GM21390 (cell line): ENCODE results near the gene H2AZ2.
"Not testable (repeated sequence)": the region's sequence is repeated elsewhere in the genome, so short reads cannot be mapped to it uniquely, and the experiment has no call there.

Experiments used
- ATAC-seq: cut with Tn5 transposase; IDR thresholded peaks from one replicate; pipeline ENCODE4 v1.9.1; 2021; ENCODE audit not compliant: unreplicated experiment

The H2AZ2 gene

DNA sequence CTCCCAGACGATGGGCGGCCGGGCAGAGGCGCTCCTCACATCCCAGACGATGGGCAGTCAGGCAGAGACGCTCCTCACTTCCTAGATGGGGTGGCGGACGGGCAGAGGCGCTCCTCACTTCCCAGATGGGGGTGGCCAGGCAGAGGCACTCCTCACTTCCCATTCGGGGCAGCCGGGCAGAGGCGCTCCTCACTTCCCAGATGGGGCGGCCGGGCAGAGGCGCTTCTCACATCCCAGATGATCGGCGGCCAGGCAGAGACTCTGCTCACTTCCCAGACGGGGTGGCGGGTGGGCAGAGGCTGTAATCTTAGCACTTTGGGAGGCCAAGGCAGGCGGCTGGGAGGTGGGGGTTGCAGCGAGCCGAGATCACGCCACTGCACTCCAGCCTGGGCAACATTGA, 24.0 kb upstream of the H2AZ2 start:
- ATAC-seq = not testable (repeated sequence)

DNA sequence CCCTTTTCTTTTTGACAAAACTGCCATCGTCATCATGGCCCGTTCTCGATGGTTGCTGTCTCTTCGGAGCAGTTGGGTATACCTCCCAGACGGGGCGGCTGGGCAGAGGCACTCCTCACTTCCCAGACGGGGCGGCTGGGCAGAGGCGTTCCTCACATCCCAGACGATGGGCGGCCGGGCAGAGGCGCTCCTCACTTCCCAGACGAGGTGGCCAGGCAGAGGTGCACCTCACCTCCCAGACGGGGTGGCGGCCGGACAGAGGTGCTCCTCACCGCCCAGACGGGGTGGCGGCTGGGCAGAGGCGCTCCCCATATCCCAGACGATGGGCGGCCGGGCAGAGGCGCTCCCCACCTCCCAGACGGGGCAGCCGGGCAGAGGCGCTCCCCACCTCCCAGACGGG, 22.9 kb upstream of the H2AZ2 start:
- not testable (repeated sequence) for ATAC-seq

DNA sequence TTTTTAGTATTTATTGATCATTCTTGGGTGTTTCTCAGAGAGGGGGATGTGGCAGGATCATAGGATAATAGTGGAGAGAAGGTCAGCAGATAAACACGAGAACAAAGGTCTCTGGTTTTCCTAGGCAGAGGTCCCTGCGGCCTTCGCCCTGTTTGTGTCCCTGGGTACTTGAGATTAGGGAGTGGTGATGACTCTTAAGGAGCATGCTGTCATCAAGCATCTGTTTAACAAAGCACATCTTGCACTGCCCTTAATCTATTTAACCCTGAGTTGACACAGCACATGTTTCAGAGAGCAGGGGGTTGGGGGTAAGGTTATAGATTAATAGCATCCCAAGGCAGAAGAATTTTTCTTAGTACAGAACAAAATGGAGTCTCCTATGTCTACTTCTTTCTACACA, 22.4 kb upstream of the H2AZ2 start:
- not testable (repeated sequence) for ATAC-seq

DNA sequence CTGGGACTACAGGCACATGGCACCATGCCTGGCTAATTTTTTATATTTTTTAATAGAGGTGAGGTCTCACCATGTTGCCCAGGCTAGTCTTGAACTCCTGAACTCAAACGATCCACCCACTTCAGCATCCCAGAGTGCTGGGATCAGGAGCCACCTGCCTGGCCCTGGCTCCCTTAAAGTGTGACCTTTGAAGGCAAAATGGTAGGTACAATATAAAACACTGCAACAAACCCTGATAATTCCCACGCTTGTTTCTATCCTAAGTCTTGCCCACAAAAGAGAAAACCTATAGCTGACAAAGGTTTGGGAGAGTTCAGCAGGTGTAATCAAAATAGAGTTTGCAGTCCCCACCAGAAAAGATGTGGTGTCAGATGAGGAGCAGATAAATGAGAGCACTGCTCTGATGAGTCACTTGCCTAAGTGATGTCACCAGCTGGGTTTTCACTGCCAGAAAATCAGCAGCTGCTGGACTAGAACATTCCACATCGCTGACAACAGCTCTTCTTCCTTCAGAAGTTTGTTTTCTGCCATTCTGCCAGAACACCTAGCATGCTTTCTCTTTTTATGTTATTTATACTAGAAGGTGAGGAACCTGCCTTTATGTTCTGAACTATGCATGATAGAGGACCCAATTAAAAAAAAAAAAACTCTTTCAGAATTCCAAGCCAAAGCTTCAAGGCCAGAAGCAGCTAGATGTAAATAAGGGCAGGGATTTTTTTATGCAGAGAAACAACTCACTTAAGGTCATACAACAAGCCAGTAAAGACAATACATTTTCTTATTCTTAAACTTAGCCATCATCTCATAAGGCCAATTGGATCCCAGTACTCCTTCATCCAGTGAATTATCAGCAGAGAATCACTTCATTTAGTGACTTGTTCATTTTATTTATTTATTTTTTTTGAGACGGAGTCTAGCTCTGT, 19.4 kb upstream of the H2AZ2 start:
- ATAC-seq = no peak

DNA sequence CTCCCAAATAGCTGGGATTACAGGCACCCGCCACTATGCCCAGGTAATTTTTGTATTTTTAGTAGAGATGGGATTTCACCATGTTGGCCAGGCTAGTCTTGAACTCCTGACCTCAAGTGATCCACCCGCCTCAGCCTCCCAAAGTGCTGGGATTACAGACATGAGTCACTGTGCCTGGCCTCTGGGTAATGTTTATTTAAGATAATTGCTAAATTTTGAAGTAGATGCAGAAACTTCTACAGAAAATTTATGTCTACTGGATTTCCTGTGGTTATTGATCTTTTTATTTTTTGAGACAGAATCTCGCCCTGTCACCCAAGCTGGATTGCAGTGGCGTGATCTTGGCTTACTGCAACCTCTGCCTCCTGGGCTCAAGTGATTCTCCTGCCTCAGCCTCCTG, 14.1 kb upstream of the H2AZ2 start:
- ATAC-seq = not testable (repeated sequence)

DNA sequence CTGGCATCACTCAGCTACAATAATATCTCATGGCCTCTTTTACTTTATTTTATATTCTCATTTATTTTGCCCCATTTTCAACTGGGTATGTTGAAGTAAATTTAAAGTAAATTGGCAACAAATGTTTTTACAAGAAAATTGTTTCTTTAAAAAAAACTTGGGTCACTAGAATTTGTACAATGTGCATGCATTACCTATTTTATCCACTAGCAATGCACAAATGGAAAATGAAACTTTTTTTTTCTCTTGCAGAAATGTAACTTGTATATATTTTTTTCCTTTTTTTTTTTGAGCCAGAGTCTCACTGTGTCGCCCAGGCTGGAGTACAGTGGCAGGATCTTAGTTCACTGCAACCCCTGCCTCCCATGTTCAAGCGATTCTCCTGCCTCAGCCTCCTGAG, 10.3 kb upstream of the H2AZ2 start:
- no peak for ATAC-seq

DNA sequence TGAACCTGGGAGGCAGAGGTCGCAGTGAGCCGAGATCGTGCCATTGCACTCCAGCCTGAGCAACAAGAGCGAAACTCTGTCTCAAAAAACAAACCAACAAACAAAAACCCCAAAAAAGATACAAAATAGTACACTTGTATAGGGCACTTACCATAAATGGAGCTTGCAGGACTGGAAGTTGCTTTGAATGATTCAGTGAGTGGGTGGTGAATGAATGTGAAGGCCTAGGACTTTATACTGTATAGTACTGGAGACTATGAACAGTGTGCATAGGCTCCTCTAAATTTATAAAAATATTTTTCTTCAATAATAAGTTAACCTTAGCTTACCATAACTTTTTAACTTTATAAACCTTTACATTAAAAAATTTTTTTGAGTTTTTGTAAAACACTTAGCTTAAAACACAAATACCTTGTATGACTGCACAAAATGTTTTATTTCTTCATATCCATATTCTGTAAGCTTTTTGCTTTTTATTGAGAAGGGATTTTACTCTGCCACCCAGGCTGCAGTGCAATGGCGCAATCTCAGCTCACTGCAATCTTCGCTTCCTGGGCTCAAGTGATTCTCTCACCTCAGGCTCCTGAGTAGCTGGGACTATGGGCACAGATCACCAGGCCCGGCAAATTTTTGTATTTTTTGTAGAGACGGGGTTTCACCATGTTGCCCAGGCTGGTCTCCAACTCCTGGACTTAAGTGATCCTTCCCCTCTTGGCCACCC, 6.9 kb upstream of the H2AZ2 start:
- ATAC-seq = no peak

DNA sequence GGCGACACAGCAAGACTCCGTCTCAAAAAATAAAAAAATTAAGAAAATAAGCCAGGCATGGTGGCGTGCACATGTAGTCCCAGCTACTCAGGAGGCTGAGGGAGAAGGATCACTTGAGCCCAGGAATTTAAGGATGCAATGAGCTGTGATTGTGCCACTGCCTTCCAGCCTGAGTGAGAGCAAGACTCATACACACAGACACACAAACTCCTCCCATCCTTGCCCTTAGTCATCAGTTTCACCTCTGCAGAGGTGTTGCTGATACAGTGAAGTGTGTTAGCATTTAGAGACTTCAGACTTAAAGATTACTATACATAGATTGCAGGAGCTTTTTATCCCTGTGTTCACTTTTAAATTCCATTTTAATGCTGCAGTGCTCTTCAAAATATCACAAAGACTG, 5.5 kb upstream of the H2AZ2 start:
- no peak for ATAC-seq

DNA sequence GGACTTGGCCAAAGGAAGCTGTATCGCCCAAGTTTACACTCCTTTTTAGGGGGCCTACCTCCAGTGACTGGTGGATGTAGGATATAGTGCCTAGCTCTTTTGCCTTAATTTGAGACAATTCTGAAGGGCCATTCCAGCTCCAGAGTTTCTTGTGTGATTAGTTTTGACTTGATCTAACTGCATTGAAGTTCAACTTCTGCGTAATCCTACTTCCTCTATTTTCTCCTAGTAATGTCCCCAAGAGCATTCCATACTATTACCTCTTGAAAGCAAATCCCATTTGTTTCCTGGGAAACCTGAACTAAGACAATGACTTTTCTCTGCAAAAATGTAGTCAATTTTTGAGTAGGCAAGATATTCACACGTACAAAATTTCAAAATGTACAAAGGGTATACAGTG, 4.7 kb upstream of the H2AZ2 start:
- no peak for ATAC-seq

DNA sequence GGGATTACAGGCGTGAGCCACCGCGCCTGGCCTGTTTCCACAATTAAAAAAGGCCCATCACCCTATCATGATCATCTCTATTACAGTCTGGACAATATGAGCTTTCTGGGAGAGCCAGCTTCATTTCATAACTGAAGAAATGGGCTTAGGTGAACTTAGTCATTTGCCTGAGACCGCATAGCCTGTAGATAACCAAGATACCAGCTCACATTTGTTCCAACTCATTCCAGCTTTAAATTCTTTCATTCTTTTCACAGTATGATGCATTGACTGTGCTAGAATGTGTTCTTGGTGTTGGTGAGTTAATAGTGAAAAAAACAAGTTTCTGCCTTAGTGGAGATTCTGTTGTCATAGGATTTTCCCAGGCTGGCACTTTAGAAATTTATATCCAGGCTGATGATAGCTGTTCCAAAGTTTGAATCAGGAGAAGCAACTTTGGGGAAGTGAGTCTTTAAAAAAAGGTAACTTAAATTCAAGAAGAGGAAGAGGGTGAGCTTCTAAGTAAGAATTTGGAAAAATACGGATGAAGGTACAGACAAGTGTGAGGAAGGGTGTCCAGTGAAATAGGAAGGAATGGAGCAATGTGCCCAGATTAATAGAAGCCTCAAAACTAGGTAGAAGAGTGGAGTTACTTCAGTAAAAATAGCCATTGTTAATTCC, 2.1 kb upstream of the H2AZ2 start:
- ATAC-seq = no peak

DNA sequence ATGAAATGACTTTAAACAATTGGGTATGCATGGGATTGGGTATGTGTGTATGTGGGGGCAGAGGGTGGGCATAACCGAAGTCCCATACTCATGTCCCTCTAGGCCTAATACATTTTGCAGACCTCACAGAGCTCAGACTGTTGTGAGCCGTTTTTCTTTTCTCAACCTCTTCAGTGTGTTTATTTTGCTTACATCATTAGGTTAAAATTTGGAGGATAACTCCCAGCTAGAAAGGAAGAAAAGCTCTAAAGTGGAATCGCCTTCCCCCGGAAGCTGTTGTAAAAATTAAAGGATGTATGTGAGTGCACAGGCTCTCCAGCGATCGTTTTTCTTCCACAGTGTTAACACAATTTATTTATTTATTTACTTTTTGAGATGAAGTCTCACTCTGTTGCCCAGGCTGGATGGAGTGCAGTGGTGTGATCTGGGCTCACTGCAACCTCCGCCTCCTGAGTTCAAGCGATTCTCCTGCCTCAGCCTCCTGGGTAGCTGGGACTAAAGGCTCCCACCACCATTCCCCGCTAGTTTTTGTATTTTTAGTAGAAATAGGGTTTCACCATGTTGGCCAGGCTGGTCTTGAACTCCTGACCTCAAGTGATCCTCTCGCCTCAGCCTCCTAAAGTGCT, 1.5 kb upstream of the H2AZ2 start:
- ATAC-seq = no peak

DNA sequence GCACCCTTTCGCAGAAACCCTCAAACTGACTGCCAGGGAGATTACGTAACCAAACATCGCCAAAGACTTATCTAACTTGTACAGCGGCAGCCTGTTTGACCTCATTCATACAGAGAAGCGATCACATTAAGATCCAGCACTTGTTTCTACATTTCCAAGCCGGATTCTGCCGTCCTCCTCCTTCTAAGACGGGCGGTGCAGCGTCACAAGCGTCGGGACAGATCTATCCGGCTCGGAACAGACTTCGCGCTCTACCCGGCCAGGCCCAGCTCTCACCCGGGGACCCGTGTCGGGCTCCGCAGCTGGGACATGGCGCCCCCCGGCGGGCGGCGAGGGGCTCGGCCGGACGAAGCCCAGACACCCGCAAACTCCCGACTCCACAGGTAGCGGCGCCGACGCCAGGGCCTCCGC, 373 bp downstream of the H2AZ2 start:
- ATAC-seq = peak; percentile 68

DNA sequence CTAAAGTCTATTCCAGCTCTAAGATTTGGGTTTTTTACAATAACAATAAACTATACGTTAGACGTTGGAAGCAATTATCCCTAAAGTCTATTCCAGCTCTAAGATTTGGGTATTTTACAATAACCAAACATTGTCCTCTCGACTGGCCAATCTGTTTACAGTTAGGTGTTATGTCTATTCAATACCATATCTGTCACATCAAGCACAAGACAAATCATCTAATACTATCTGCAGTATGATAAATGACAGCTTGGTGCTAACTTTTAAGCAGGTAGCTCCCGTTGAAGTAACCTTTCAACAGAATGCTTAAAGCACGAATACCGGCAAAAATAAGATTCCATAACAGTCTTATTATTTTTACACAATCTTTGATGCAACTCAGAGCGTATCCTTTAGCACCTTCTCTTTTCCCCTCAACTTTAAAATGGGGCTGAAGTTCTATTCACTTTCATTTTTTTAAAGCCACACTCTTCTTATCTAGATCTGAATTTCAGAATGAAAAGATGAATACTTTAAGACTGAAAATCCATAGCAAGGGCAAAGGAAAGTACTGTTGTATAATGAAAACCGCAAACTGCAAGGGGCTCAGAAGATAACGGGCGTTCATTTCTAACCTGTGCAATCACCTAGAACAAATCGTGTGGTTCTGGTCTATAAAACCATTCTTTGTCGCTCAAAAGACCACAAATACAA, 925 bp downstream of the H2AZ2 start:
- no peak for ATAC-seq

DNA sequence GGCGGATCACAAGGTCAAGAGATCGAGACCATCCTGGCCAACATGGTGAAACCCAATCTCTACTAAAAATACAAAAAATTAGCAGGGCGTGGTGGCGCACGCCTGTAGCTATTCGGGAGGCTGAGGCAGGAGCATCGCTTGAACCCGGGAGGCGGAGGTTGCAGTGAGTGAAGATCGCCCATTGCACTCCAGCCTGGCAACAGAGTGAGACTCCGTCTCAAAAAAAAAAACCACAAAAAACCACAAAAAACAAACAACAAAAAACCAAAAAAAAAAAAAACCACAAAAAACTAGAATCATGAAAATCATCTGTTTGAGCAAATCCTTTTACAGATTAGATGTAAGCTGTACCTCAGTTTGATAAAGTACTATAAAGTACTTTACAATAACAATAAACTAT, 1.5 kb downstream of the H2AZ2 start:
- ATAC-seq = not testable (repeated sequence)

DNA sequence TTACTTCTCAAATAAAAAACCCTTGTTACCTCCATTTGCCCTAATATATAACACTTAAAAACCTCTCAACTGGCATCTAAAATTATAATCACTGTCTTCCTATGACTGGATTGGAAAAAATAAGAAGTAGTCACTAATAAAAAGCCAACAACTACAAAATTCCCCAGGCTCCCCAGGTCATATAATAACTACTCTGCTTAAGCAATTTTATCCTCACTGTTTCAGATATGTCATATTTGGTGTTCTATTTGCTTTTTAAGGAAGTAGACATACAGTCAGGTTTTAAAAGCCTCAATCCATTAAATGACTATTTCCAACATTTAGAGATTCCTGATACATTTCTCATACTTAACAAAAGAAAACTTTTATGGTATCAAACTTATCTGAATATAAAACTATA, 2.4 kb downstream of the H2AZ2 start:
- no peak for ATAC-seq

DNA sequence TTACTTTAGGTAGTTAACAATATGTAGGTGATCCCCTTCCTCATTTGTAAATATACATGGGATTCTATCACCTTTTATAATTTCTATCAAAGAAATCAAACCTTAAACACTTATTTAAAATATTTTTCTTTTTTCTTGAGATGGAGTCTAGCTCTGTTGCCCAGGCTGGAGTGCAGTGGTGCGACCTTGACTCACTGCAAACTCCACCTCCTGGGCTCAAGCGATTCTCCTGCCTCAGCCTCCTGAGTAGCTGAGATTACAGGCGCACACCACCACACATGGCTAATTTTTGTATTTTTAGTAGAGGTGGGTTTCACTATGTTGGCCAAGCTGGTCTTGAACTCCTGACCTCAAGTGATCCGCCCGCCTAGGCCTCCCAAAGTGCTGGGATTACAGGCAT, 4.4 kb downstream of the H2AZ2 start:
- ATAC-seq = not testable (repeated sequence)

DNA sequence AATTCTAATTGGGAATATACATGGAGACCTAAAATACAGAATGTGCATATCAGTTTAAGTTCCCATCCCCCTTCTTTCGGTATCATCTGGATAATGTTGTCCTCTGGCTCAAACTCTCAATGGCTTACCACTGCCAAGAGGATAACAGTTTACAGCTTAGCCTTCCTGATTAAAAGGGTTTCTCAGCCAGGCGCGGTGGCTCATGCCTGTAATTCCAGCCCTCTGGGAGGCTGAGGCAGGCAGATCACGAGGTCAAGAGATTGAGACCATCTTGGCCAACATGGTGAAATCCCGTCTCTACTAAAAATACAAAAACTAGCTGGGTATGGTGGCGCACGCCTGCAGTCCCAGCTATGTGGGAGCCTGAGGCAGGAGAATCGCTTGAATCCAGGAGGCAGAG, 5.2 kb downstream of the H2AZ2 start:
- ATAC-seq = not testable (repeated sequence)

DNA sequence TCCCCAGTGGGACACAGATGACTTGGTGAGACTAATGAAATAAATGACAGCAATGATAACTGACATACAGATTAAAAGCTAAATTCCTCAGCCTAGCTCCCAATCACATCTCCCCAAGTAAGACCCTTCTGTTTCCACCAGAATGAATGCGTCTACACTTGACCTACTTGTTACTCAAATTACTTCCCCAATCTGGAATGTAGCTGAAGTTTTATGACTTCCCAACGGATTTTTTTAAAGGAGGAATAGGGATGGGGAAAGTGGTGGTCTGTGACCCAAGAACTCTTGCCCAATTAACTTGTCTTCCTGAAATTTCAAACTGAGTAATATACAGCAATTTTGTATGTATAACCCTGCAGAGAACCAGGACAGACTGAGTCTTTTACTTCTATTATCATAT, 9.1 kb downstream of the H2AZ2 start:
- ATAC-seq = no peak

DNA sequence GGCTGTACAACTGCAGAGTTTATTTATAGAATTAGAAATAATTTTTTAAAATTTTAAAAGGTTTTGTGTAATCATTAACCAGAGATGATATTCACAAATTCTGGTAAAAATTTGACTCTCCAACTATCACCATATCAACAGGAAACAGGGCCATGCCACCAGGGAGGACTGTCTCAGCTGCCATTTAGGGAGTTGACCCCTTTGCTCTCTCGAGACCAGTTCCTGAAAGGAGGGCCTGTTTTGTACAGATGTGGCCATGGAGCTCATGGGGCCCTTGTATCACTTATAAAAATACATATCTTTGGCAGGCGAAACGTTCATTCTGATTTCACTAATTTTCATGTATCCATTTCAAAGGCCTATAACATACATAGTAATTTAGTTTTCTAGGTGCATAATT, 20.3 kb downstream of the H2AZ2 start:
- ATAC-seq = no peak

DNA sequence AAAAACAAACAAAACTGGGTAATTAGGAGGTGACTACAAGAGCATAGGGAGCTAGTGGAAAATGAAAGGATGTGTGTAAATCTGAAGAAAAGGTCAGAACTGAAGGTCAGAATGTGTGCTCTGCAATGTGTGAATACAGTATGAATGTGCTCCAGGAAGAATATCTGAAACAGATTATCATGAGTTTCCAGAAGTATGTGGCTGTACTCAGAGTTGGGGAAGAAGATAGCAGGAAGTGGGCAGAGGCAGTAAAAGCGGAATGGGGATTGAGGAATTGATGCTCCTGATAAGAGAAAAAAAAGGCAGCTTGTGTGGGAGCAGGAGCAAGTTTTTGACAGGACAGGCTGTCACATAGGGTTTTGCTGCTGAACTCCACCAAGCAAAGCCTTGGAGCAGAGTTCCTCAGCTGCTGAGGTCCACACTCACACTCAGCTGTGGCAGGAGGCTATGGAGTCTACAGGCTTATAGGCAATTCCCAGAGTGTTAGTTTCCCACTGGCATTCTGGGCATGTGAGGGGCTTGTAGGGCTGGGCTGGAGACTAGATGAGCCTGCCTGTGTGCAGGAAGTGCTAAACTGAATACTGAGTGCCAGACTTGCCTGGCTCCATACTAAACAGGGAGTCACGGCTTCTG, 22.9 kb downstream of the H2AZ2 start:
- no peak for ATAC-seq
